Liver (tissue), 9 donors: ENCODE data around the gene WIPI1. TPM values are rescaled to one million over a fixed set of nuclear protein-coding genes. Genes with fewer than 3 reads are reported as not detected.

Source experiments
- DNase-seq: peaks from one replicate; pipeline ENCODE4 v3.0.0-alpha.2; 2017; ENCODE audit warnings: low spot score
- H3K27ac ChIP-seq, 2 donors: one replicate each; pipeline ENCODE4 v1.7.0; 2013; ENCODE audit warnings: inconsistent platforms in 2 of 2, low read length in 2 of 2, control low read depth in 1 of 2, low read depth in 1 of 2, mild to moderate bottlenecking in 1 of 2
- H3K27me3 ChIP-seq, 4 donors: one replicate each; pipeline versions ENCODE4 v1.6.1 to v1.7.0; 2013; ENCODE audit warnings: low read length in 3 of 4, inconsistent platforms in 1 of 4, mild to moderate bottlenecking in 1 of 4, moderate library complexity in 1 of 4; ENCODE audit not compliant: control insufficient read depth in 4 of 4, insufficient read depth in 4 of 4
- H3K36me3 ChIP-seq, 4 donors: one replicate each; pipeline versions ENCODE4 v1.6.1 to v1.7.0; 2013; ENCODE audit warnings: low read length in 3 of 4, mild to moderate bottlenecking in 3 of 4, low read depth in 1 of 4, moderate library complexity in 1 of 4; ENCODE audit not compliant: control insufficient read depth in 4 of 4, insufficient read depth in 3 of 4
- H3K4me1 ChIP-seq, 4 donors: one replicate each; pipeline versions ENCODE4 v1.6.1 to v1.7.0; 2013; ENCODE audit warnings: low read length in 3 of 4, mild to moderate bottlenecking in 3 of 4, moderate library complexity in 1 of 4; ENCODE audit not compliant: control insufficient read depth in 4 of 4, insufficient read depth in 4 of 4
- H3K4me3 ChIP-seq, 3 donors: one replicate each; pipeline versions ENCODE4 v1.6.1 to v1.7.0; 2013; ENCODE audit warnings: low read length in 3 of 3, control low read depth in 1 of 3, low read depth in 1 of 3, mild to moderate bottlenecking in 1 of 3
- H3K9ac ChIP-seq, 2 donors: one replicate each; pipeline ENCODE4 v1.7.0; 2013; ENCODE audit warnings: low read length in 2 of 2, mild to moderate bottlenecking in 2 of 2, moderate library complexity in 2 of 2, control low read depth in 1 of 2, low read depth in 1 of 2
- H3K9me3 ChIP-seq, 4 donors: one replicate each; pipeline versions ENCODE4 v1.6.1 to v1.7.0; 2013; ENCODE audit warnings: low read length in 3 of 4; ENCODE audit not compliant: control insufficient read depth in 4 of 4
- ATF3 ChIP-seq: IDR thresholded peaks from 2 replicates; pipeline ENCODE4 v1.6.1; 2016; ENCODE audit warnings: antibody characterized with exemption
- CTCF ChIP-seq: fragments of 150-350 bp; IDR thresholded peaks from 2 replicates; pipeline ENCODE4 v1.5.1; 2017; ENCODE audit warnings: improper control_type of control experiment, low read depth, low read length; ENCODE audit not compliant: missing input control
- EGR1 ChIP-seq, 2 donors: IDR thresholded peaks; 2 replicates each; pipeline ENCODE4 v1.6.1; 2016 to 2018; ENCODE audit warnings: antibody characterized with exemption in 2 of 2, low read depth in 2 of 2
- FOXA1 ChIP-seq: IDR thresholded peaks from 2 replicates; pipeline ENCODE4 v1.6.1; 2016; ENCODE audit warnings: antibody characterized with exemption
- FOXA2 ChIP-seq: IDR thresholded peaks from 2 replicates; pipeline ENCODE4 v1.6.1; 2016; ENCODE audit warnings: antibody characterized with exemption
- GABPA ChIP-seq, 2 donors: IDR thresholded peaks in 1 of 2; conservative IDR thresholded peaks in 1 of 2; 2 replicates each; pipeline ENCODE4 v1.6.1; 2016; ENCODE audit warnings: antibody characterized with exemption in 2 of 2, mild to moderate bottlenecking in 1 of 2, moderate library complexity in 1 of 2
- HNF4A ChIP-seq, 2 donors: conservative IDR thresholded peaks; 2 replicates each; pipeline ENCODE4 v1.6.1; 2016; ENCODE audit warnings: antibody characterized with exemption in 2 of 2, mild to moderate bottlenecking in 2 of 2
- HNF4G ChIP-seq: IDR thresholded peaks from 2 replicates; pipeline ENCODE4 v1.6.1; 2016; ENCODE audit warnings: antibody characterized with exemption
- JUND ChIP-seq, 2 donors: IDR thresholded peaks; 2 replicates each; pipeline ENCODE4 v1.6.1; 2016; ENCODE audit warnings: antibody characterized with exemption in 2 of 2
- MAX ChIP-seq: IDR thresholded peaks from 2 replicates; pipeline ENCODE4 v1.6.1; 2016; ENCODE audit warnings: antibody characterized with exemption
- NR2F2 ChIP-seq: IDR thresholded peaks from 2 replicates; pipeline ENCODE4 v1.6.1; 2016; ENCODE audit warnings: antibody characterized with exemption
- RAD21 ChIP-seq, 2 donors: IDR thresholded peaks; 2 replicates each; pipeline ENCODE4 v1.6.1; 2016; ENCODE audit warnings: antibody characterized with exemption in 2 of 2, mild to moderate bottlenecking in 2 of 2
- REST ChIP-seq: IDR thresholded peaks from 2 replicates; pipeline ENCODE4 v1.6.1; 2016; ENCODE audit warnings: antibody characterized with exemption, mild to moderate bottlenecking
- RXRA ChIP-seq, 2 donors: IDR thresholded peaks; 2 replicates each; pipeline ENCODE4 v1.6.1; 2017 to 2018; ENCODE audit warnings: antibody characterized with exemption in 2 of 2, mild to moderate bottlenecking in 1 of 2
- SP1 ChIP-seq: IDR thresholded peaks from 2 replicates; pipeline ENCODE4 v1.6.1; 2018; ENCODE audit warnings: antibody characterized with exemption, mild to moderate bottlenecking
- TAF1 ChIP-seq: conservative IDR thresholded peaks from 2 replicates; pipeline ENCODE4 v1.6.1; 2016; ENCODE audit warnings: antibody characterized with exemption, mild to moderate bottlenecking
- YY1 ChIP-seq: IDR thresholded peaks from 2 replicates; pipeline ENCODE4 v1.6.1; 2016; ENCODE audit warnings: antibody characterized with exemption, mild to moderate bottlenecking
- ZBTB33 ChIP-seq: IDR thresholded peaks from 2 replicates; pipeline ENCODE4 v1.6.1; 2016; ENCODE audit warnings: antibody characterized with exemption
- WGBS: extraction: QIAGEN DNeasy Blood & Tissue Kit; methylation state at CpG from one replicate; pipeline ENCODE4 v1.1.7; 2013; 5-methylcytosine and 5-hydroxymethylcytosine counted together
- polyA plus RNA-seq, 2 donors: library from polyadenylated mRNA; stranded (reverse) in 1 of 2; unstranded in 1 of 2; fragments of 200-250 nt in 1 of 2; fragments of >200 nt in 1 of 2; fragmentation: Nextera tagmentation in 1 of 2; extraction: Ambion mirVana in 1 of 2; gene quantifications; one replicate each; pipeline versions ENCODE4 v1.2.1 to v1.2.3, GENCODE V29; 2013 to 2015
- total RNA-seq, 2 donors: library from RNA; depleted of rRNA; stranded (reverse); fragments of >200 nt; gene quantifications; one replicate each; pipeline ENCODE4 v1.2.3, GENCODE V29; 2014
- donor health status: healthy.
- donor health status: healthy.
- donor health status: healthy.
- donor health status: healthy.
- donor health status: healthy.

WIPI1 gene
- total and polyA plus RNA-seq, 4 donors: 21.1 to 48.6 (median 29.8) TPM

GRCh38 chr17:68420065-68420464 lies 37.2 kb downstream of the WIPI1 start:
- Histone ChIP-seq H3K27me3 (no peaks in the 10 kb centered on the region), H3K4me3 (no peak overlapping the region), H3K9me3 (no peaks in the 10 kb centered on the region), H3K36me3 (peaks cover 3 to 22% (median 7%) of the 10 kb centered on the region in 4 donors), H3K4me1 (peaks cover 0 to 1% (median 0%) of the 10 kb centered on the region in 4 donors), H3K9ac (no peak overlapping the region), H3K27ac (no peak overlapping the region)
- no peak for DNase-seq
- TF ChIP-seq HNF4G (no peak), NR2F2 (no peak), YY1 (no peak), RAD21 (IDR thresholded peaks at IDR 0.05) (no peak), ZBTB33 (no peak), GABPA (IDR thresholded peaks at IDR 0.05 in 1 of 2, conservative IDR thresholded peaks at IDR 0.05 in 1 of 2) (no peak), RXRA (IDR thresholded peaks at IDR 0.05) (no peak), TAF1 (no peak), CTCF (no peak), EGR1 (IDR thresholded peaks at IDR 0.05; ENCODE audit: low read depth in 2 of 2) (no peak)
- WGBS: 97% methylated on average over 14 of the region's 14 CpGs

GRCh38 chr17:68418876-68419275 lies 38.4 kb downstream of the WIPI1 start:
- no peak overlapping the region for H3K27ac ChIP-seq
- WGBS: 81% methylated on average over 4 of the region's 4 CpGs
- peak overlapping the region in 1 of 2 donors; percentile 13 for H3K9ac ChIP-seq
- no peak for DNase-seq
- H3K27me3 ChIP-seq: no peaks in the 10 kb centered on the region
- peaks cover 0 to 22% (median 3%) of the 10 kb centered on the region in 4 donors for H3K36me3 ChIP-seq
- TF ChIP-seq ZBTB33 (no peak), ATF3 (no peak), FOXA2 (no peak), HNF4G (no peak), CTCF (no peak), FOXA1 (no peak), RXRA (IDR thresholded peaks at IDR 0.05) (no peak), MAX (no peak), HNF4A (conservative IDR thresholded peaks at IDR 0.05) (no peak), GABPA (IDR thresholded peaks at IDR 0.05 in 1 of 2, conservative IDR thresholded peaks at IDR 0.05 in 1 of 2) (no peak), TAF1 (no peak), REST (no peak), NR2F2 (no peak), RAD21 (IDR thresholded peaks at IDR 0.05) (no peak), SP1 (no peak), YY1 (no peak), JUND (IDR thresholded peaks at IDR 0.05) (no peak), EGR1 (IDR thresholded peaks at IDR 0.05; ENCODE audit: low read depth in 2 of 2) (no peak)
- peaks cover 0 to 1% (median 0%) of the 10 kb centered on the region in 4 donors for H3K4me1 ChIP-seq
- H3K4me3 ChIP-seq: no peak overlapping the region
- H3K9me3 ChIP-seq: no peaks in the 10 kb centered on the region
